PC-3 (cell line): Measurements from ENCODE around the gene HSD17B11. TPM values are rescaled to one million over a fixed set of nuclear protein-coding genes. Genes with fewer than 3 reads are reported as not detected.
"Not testable (repeated sequence)": the region's sequence is repeated elsewhere in the genome, so short reads cannot be mapped to it uniquely, and the experiment has no call there.

Experiments used
- ATAC-seq: fragments of 200-7000 bp; cut with Tn5 transposase; 2 replicates; pipeline ENCODE4 v1.9.1; 2020; ENCODE audit warnings: mild to moderate bottlenecking, moderate library complexity
- BruUV-seq: library from RNA; stranded (reverse); fragments of 400-500 nt; replicated peaks from 2 replicates; lab custom pipeline; 2021; lab: Mats Ljungman, UMichigan
- CTCF ChIA-PET: fragments of 300-600 bp; sonication (Branson Sonifier 250); formaldehyde crosslinking; loops from one replicate; lab custom pipeline; 2022; ENCODE audit warnings: antibody characterized with exemption; lab: Charles Lee
- POLR2A ChIA-PET: fragments of 300-600 bp; sonication (Branson Sonifier 250); formaldehyde crosslinking; loops from one replicate; lab custom pipeline; 2022; ENCODE audit warnings: antibody characterized with exemption; ENCODE audit not compliant: unreplicated experiment; lab: Charles Lee
- DNase-seq: peaks from one replicate; pipeline ENCODE4 v3.0.0-alpha.2; 2015
- H2AFZ ChIP-seq: fragments of 300-600 bp; sonication (generic); 2 replicates; pipeline ENCODE4 v1.6.0; 2016; ENCODE audit warnings: antibody characterized with exemption, low read length
- H3F3A ChIP-seq: fragments of 300-600 bp; sonication (generic); one replicate; pipeline ENCODE4 v1.6.0; 2017; ENCODE audit warnings: antibody characterized with exemption, low read length, control low read depth, mild to moderate bottlenecking; ENCODE audit not compliant: unreplicated experiment
- H3K27ac ChIP-seq: fragments of 300-600 bp; sonication (generic); 2 replicates; pipeline ENCODE4 v1.5.1; 2016; ENCODE audit warnings: mild to moderate bottlenecking, low read length
- H3K27me3 ChIP-seq: fragments of 300-600 bp; sonication (generic); 2 replicates; pipeline ENCODE4 v1.6.1; 2016; ENCODE audit warnings: low read length, mixed read lengths
- H3K36me3 ChIP-seq: fragments of 300-600 bp; sonication (generic); 2 replicates; pipeline ENCODE4 v1.6.1; 2016; ENCODE audit warnings: low read depth, mixed run types, low read length, mixed read lengths
- H3K4me1 ChIP-seq: fragments of 300-600 bp; sonication (generic); 2 replicates; pipeline ENCODE4 v1.5.1; 2016; ENCODE audit warnings: low read length; ENCODE audit not compliant: insufficient read depth
- H3K4me2 ChIP-seq: fragments of 300-600 bp; sonication (generic); 2 replicates; pipeline ENCODE4 v1.6.0; 2016; ENCODE audit warnings: low read length
- H3K4me3 ChIP-seq: fragments of 300-600 bp; sonication (generic); 2 replicates; pipeline ENCODE4 v1.5.1; 2016; ENCODE audit warnings: mild to moderate bottlenecking, low read length, mixed read lengths
- H3K79me2 ChIP-seq: fragments of 300-600 bp; sonication (generic); 2 replicates; pipeline ENCODE4 v1.6.1; 2017; ENCODE audit warnings: low read length, mixed read lengths
- H3K9ac ChIP-seq: fragments of 300-600 bp; sonication (generic); 2 replicates; pipeline ENCODE4 v1.6.0; 2016; ENCODE audit warnings: mild to moderate bottlenecking, low read length
- H3K9me2 ChIP-seq: fragments of 300-600 bp; sonication (generic); replicated peaks from 2 replicates; pipeline ENCODE4 v1.6.1; 2016; ENCODE audit warnings: mixed run types, low read length, mixed read lengths
- H3K9me3 ChIP-seq: fragments of 300-600 bp; sonication (generic); 2 replicates; pipeline ENCODE4 v1.6.1; 2016; ENCODE audit warnings: low read length, mixed read lengths
- H4K20me1 ChIP-seq: fragments of 300-600 bp; sonication (generic); 2 replicates; pipeline ENCODE4 v1.6.1; 2016; ENCODE audit warnings: low read length, mixed read lengths
- CTCF ChIP-seq: fragments of 300-600 bp; sonication (generic); conservative IDR thresholded peaks from 2 replicates; pipeline ENCODE4 v1.5.1; 2017; ENCODE audit warnings: antibody characterized with exemption, low read depth, mild to moderate bottlenecking, low read length
- EZH2 ChIP-seq: fragments of 300-600 bp; sonication (generic); IDR thresholded peaks from one replicate; pipeline ENCODE4 v1.6.1; 2017; ENCODE audit warnings: antibody characterized with exemption, mild to moderate bottlenecking, low read length; ENCODE audit not compliant: unreplicated experiment
- EZH2phosphoT487 ChIP-seq: fragments of 300-600 bp; sonication (generic); IDR thresholded peaks from 2 replicates; pipeline ENCODE4 v1.6.1; 2018; ENCODE audit warnings: mild to moderate bottlenecking, antibody characterized with exemption, low read length, borderline replicate concordance
- intact Hi-C: fragments of 100-400 bp; cut with micrococcal nuclease; formaldehyde crosslinking; loops from 2 replicates; pipeline ENCODE4 v1.9.0; 2023
- total RNA-seq: library from RNA; depleted of rRNA; stranded (reverse); fragments of >200 nt; gene quantifications from 2 replicates; pipeline ENCODE4 v1.2.3, GENCODE V29; 2014

Gene HSD17B11
- total RNA-seq, 1 experiment from 2014 or later, result 4.7 TPM

GRCh38 chr4:87410157-87410556 lies 19.2 kb upstream of the HSD17B11 start:
- H3K9me2 ChIP-seq, result no peaks in the 10 kb centered on the region
- H3K27me3 ChIP-seq, result no peaks in the 10 kb centered on the region
- H3K4me3 ChIP-seq, result no peak overlapping the region
- ChIA-PET POLR2A (no interaction called here), CTCF (no interaction called here)
- H3K36me3 ChIP-seq, result no peaks in the 10 kb centered on the region
- no peak overlapping the region for H3K4me2 ChIP-seq
- H3K4me1 ChIP-seq, result no peaks in the 10 kb centered on the region
- TF ChIP-seq CTCF, result no peak
- no peak for TF ChIP-seq EZH2
- no peak for TF ChIP-seq EZH2phosphoT487
- no peak for DNase-seq
- ATAC-seq, result no peak
- no peaks in the 10 kb centered on the region for H3F3A ChIP-seq
- no TSS peak for BruUV-seq
- no peak overlapping the region for H3K9ac ChIP-seq
- intact Hi-C loops, result no loop called here
- H3K79me2 ChIP-seq, result no peaks in the 10 kb centered on the region
- no peak overlapping the region for H3K27ac ChIP-seq
- H2AFZ ChIP-seq, result no peak overlapping the region
- no peaks in the 10 kb centered on the region for H3K9me3 ChIP-seq
- no peaks in the 10 kb centered on the region for H4K20me1 ChIP-seq

DNA sequence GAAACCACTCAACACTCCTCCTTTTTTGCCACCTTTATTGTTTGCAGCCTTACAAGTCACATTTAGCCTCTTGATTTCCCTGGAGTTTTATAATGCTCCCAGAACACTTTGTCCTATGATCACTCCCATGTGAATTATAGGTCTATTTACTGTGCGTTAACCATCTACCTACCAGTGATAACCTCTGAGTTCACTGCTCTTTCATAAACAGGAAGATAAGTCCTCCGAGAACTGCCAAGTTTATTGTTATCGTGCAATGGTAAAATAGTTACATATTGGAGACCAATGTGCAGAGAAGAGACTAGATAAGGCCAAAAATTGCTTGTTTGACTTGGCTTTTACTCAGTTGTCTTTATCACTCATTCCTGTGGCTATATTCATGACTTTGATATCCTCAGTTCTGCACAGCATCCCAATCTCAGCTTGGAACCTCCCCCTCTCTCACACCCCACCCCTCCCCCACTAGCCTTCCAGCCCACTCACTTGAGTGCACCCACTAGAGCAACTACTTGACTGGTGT lies 18.5 kb upstream of the HSD17B11 start:
- Histone ChIP-seq H3K9me3 (no peaks in the 10 kb centered on the region), H3K9ac (no peak overlapping the region), H3K27ac (no peak overlapping the region), H2AFZ (no peak overlapping the region), H3K4me3 (no peak overlapping the region), H3K4me1 (no peaks in the 10 kb centered on the region), H3K27me3 (no peaks in the 10 kb centered on the region), H4K20me1 (no peaks in the 10 kb centered on the region), H3F3A (no peaks in the 10 kb centered on the region), H3K4me2 (no peak overlapping the region), H3K36me3 (no peaks in the 10 kb centered on the region), H3K9me2 (no peaks in the 10 kb centered on the region), H3K79me2 (no peaks in the 10 kb centered on the region)
- TF ChIP-seq EZH2, result no peak
- TF ChIP-seq EZH2phosphoT487, result no peak
- no peak for TF ChIP-seq CTCF
- intact Hi-C loops, result no loop called here
- ATAC-seq (no peak), DNase-seq (no peak)
- ChIA-PET CTCF (no interaction called here), POLR2A (no interaction called here)
- BruUV-seq, result no TSS peak

GRCh38 chr4:87406902-87407301 lies 15.9 kb upstream of the HSD17B11 start:
- H3K4me2 ChIP-seq, H3K27ac ChIP-seq, H3K9me2 ChIP-seq, intact Hi-C loops, CTCF ChIA-PET, BruUV-seq, H3F3A ChIP-seq, H3K9ac ChIP-seq, H2AFZ ChIP-seq, H4K20me1 ChIP-seq, H3K79me2 ChIP-seq, H3K9me3 ChIP-seq, H3K4me1 ChIP-seq, H3K4me3 ChIP-seq, H3K36me3 ChIP-seq, DNase-seq, ATAC-seq, H3K27me3 ChIP-seq: not testable (repeated sequence)
- POLR2A ChIA-PET, result interaction anchor here (0.7 kb wide), 1 partner anchor 16 kb away, joined by 8 read pairs; the partner anchor contains the start of gene HSD17B11
